ENCODE data around the gene SLC29A3.

DNA sequence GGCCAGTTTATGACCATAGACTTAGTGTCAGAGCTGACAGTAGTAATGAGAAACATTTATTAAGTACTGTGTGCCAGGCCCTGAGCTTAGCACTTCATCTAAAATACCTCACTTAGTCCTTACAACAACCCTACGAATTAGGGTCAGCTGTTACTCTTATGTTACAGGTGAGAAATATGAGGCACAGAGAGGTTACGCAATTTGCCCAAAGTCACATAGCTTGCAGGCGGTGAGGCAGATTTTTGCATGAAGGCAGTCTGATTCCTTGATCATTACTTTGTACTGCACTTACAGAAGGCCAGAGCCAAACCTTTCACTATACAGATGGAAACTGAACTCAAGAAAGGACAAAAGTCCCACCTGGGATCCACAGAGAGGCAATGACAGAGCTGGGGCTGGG, 87.8 kb downstream of the SLC29A3 start:
- TF ChIP-seq RAD21 (IDR thresholded peaks at IDR 0.05; ENCODE audit: low read depth) (no peak), ZBTB7A (IDR thresholded peaks at IDR 0.05; ENCODE audit: low read depth) (no peak), TAF1 (IDR thresholded peaks at IDR 0.05; ENCODE audit: low read depth) (no peak), CEBPB (IDR thresholded peaks at IDR 0.05) (peak; percentile 95), CREB1 (IDR thresholded peaks at IDR 0.05; ENCODE audit: low read depth) (no peak), FOXM1 (IDR thresholded peaks at IDR 0.05; ENCODE audit: borderline replicate concordance, low read depth) (no peak), EP300 (IDR thresholded peaks at IDR 0.05; ENCODE audit: borderline replicate concordance) (no peak)
- TF ChIP-seq, protein P1, sequence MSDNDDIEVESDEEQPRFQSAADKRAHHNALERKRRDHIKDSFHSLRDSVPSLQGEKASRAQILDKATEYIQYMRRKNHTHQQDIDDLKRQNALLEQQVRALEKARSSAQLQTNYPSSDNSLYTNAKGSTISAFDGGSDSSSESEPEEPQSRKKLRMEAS (IDR thresholded peaks at IDR 0.05): no peak
- TF ChIP-seq, protein P2, sequence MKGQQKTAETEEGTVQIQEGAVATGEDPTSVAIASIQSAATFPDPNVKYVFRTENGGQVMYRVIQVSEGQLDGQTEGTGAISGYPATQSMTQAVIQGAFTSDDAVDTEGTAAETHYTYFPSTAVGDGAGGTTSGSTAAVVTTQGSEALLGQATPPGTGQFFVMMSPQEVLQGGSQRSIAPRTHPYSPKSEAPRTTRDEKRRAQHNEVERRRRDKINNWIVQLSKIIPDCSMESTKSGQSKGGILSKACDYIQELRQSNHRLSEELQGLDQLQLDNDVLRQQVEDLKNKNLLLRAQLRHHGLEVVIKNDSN (IDR thresholded peaks at IDR 0.05): no peak

All from Ishikawa (cell line).